Stimulated activated CD4-positive, alpha-beta T cell treated with anti-CD3 and anti-CD28 coated beads, TNF-alpha, amount 100 ng/mL, for 4 hours (primary cell): ENCODE data around the gene NEUROD2.
"Not testable (repeated sequence)": the region's sequence is repeated elsewhere in the genome, so short reads cannot be mapped to it uniquely, and the experiment has no call there.

ENCODE experiments used
- DNase-seq, 3 experiments: peaks; one replicate each; pipeline ENCODE4 v3.0.0-alpha.2; 2020; ENCODE audit warnings: low read depth in 3 of 3

NEUROD2 gene

GRCh38 chr17:39602533-39603303 lies 5.0 kb downstream of the NEUROD2 start:
- DNase-seq: no peak

GRCh38 chr17:39601758-39602532 lies 5.8 kb downstream of the NEUROD2 start:
- no peak for DNase-seq

DNA sequence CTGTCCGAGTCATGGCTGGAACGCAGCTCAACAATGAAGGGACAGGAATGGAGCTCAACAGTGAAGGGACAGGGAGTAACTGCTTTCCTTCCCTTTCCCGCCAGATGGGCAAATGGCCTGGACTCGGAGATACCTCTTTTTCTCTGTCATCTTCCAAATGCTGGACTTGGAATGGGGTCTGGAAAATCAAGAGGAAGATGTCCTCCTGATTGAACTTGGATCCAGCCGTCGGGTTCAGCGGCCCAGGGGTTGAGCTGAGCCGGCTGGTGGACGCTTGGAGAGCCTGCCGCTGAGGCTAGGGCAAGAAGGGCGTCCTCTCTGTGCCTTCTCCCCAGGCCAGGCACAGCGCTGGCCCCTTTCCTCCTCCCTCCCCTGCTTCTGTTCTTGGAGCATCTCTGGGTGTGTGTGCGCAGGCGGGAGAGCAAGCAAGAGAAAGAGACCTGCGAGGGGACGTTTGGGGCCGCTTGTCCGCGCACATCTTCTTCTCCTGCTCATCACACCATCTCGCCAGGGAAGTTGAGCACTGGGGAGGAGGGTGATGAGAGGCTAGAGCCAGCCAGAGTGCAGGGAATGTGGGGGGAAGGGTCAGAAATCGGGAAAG lies 6.6 kb downstream of the NEUROD2 start:
- DNase-seq: no peak

GRCh38 chr17:39600288-39600996 lies 7.3 kb downstream of the NEUROD2 start:
- DNase-seq: no peak

GRCh38 chr17:39599665-39600231 lies 8.0 kb downstream of the NEUROD2 start:
- no peak for DNase-seq

- no peak for DNase-seq
Observed at GRCh38 chr17:39599004-39599664, 8.6 kb downstream of the NEUROD2 start.

DNA sequence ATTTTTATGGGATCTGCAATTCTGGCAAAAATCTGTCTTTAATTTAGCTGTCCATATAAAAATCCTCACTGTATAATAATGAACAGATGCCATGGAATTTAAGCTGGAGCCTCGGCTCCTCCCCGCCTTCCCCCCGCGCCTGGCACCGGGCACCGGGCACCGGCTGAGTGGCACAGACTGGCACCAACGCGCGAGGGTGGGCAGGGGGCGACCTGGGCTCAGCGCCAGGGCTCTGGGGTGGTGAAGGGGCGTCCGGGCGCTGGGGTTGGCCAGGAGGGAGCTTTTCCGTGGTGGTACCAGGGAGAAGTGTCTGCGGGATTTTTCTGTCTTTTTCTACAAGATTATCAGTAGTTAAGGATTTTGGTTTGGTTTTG lies 9.1 kb downstream of the NEUROD2 start:
- no peak for DNase-seq

GRCh38 chr17:39598047-39598481 lies 9.7 kb downstream of the NEUROD2 start:
- DNase-seq: no peak

- DNase-seq: no peak
Observed at GRCh38 chr17:39597372-39598046, 10.2 kb downstream of the NEUROD2 start.

DNA sequence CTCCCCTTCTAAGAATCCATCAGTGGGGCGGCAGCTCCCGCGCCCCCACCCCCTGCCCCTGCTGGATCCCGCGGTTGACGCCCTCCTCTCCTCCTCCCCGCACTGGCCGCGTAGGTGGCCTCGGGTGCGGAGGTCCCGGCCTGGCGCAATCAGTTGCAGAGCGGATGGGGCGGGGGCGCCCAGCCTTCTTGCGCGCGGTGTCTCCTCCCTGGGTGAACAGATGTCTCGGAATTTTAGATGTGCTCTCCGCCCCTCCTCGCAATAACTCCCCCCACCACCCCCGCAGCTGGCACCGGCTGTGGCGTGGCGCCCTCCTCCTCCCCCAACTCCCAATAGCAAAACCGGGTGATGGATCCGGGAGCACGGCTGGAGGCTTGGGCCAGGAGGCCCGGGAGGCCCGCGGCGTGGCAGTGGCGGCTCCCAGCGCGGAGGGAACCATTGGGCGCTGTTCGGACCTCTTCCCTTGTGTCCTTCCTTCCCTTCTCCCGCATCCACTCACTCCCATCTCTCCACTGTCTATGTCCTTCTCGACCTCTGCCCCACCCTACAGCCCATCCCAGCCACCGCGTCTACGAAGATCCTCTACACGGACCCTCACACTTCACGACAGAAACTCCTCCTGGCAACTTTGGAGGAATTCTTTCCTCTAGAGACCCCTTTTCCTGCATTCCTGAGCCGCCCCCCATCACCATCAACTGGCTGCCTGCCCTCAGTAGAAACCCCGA lies 11.0 kb downstream of the NEUROD2 start:
- no peak for DNase-seq

- DNase-seq: no peak
Observed at GRCh38 chr17:39595928-39596510, 11.7 kb downstream of the NEUROD2 start.

DNA sequence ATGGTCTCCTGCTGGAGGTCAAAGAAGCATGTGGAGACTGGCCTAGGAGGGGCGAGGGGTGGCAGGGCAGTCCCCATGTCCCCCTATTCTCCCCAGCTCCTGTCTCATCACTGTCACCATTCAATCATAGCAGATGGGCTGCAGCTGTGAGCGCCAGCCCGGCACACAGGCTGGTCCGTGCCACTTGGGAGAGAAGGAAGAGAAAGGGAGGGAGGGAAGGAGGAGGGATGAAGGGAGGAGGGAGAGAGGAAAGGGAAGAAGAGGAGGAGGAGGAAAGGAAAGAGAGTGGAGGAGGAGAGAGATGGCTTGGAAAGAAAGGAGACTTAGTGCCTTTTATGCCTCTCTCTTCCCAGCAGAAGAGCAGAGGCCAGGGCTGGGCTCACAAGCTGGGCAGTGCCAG lies 12.4 kb downstream of the NEUROD2 start:
- no peak for DNase-seq

DNA sequence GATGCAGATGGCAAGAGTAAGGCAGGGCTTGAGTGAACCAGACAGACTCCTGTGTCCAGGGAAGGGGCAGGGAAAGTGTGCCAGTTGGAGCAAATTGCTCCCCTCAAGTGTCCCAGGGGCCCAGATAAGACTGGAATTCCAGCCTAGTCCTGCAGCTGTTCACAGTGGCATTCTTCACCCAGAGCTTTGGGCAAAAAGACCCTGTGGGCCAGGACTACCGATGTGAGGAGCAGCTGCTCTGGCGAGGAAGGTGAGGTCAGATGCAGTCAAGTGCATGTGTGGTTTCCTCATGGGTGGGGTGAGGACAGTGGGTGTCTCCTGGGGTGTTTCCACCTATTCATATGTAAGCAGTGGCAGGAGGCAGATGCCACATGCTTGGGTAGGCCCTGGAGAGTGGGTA lies 14.3 kb downstream of the NEUROD2 start:
- no peak for DNase-seq

- DNase-seq: no peak
Observed at GRCh38 chr17:39591958-39592954, 15.5 kb downstream of the NEUROD2 start.

DNA sequence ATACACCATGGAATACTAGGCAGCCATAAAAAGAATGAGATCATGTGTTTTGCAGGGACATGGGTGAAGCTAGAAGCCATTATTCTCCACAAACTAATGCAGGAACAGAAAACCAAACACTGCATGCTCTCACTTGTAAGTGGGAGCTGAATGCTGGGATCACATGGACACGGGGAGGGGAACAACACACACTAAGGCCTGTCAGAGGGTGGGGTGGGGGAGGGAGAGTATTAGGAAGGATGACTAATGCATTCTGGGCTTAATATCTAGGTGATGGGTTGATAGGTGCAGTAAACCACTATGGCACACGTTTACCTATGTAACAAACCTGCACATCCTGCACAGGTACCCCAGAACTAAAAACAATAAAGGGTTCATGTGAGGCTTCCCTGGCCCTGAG lies 17.5 kb downstream of the NEUROD2 start:
- not testable (repeated sequence) for DNase-seq

DNA sequence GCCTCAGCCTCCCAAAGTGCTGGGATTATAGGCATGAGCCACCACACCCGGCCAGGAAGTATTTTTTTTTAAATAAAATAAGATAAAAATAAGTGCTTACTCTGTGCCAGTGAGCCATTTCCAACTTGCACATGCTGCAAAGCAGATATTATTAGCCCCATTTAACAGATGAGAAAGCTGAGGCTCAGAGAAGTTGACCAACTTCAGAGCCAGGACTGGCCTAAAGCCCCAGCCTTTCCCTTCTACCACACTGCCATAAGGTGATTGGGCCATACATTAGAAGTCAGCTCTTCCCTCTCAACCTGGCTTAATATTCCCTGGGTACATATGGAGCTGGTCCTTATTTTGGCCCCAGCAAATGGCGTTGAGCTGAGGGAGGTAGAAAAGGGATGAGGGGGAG lies 25.1 kb downstream of the NEUROD2 start:
- no peak for DNase-seq

DNA sequence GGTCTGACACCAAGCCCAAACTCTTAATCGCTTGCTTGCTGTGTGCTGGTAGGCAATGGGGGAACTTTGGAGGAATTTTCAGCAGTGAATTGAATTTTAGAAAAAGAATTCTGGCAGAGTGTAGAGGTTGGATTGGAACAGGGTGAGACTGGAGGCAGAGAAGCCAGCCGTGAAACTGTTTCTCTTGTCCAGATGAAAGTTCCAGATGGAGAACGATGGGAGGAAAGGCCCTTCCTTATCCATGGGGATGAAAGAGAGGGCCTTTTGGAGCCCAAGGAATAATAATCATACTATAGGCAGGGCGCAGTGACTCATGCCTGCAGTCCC lies 26.0 kb downstream of the NEUROD2 start:
- no peak for DNase-seq

GRCh38 chr17:39581071-39581758 lies 26.5 kb downstream of the NEUROD2 start:
- DNase-seq: no peak
